ENCODE measurements around the gene B9D2. TPM values are rescaled to one million over a fixed set of nuclear protein-coding genes. Genes with fewer than 3 reads are reported as not detected.
"Not testable (repeated sequence)": the region's sequence is repeated elsewhere in the genome, so short reads cannot be mapped to it uniquely, and the experiment has no call there.

The B9D2 gene
- total RNA-seq, 1 experiment from 2014 or later = 2.6 TPM

- peak; percentile 99 for DNase-seq (ENCODE audit: low read depth, low spot score)
- in situ Hi-C loops (cut with HindIII; ENCODE audit: low pct_unique_long_range_greater_than_20kb, low sequenced_read_pairs) = no loop called here
Measured at GRCh38 chr19:41397086-41398049, 33.4 kb upstream of the B9D2 start, which contains the start of the genes BCKDHA and EXOSC5. Gene BCKDHA, plus strand, starts transcription at chr19:41397818. Its CDS starts 10 bp downstream, at chr19:41397828. Gene EXOSC5, minus strand, starts transcription at chr19:41397359. Its CDS starts 31 bp downstream, at chr19:41397328.

DNA sequence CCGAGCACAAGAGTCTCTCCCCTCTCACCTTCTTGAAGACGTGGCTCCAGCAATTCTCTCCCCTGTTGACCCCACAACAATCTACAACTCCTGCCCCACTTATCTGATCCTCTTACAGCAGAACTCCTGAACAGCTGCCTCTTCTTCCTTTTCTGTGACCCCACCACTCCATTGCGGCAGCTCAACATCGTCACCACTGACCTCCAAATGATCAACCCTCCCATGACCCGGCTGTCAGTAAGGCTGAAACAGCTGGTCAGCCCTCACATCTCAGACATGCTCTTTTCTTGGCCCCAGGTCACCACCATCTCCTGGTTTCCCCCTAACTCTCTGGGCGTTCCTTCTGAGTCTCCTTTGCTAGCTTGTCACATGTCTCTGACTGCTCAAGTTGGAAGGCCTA lies 31.4 kb upstream of the B9D2 start:
- no peak for DNase-seq (ENCODE audit: low read depth, low spot score)
- in situ Hi-C loops (cut with HindIII; ENCODE audit: low pct_unique_long_range_greater_than_20kb, low sequenced_read_pairs) = no loop called here

DNA sequence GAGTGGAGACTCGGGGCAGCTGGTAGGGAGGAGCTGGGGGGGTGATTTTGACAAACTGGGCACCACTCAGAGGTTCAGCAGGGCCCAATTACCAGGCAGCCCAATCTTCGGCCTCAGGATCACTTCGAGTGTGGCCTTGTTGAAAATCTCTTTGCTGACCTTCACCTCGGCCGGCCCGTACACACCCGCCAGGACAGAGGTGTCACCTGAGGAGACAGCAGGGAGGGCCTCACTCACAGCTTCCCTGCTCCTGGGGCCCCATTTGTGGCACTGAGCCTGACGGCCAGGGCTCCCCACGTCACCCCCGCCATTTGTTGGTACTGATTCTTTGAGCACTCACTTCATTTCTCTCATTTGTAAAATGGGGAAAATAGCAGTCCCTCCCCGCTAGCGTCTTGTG lies 28.8 kb upstream of the B9D2 start:
- in situ Hi-C loops (cut with HindIII; ENCODE audit: low pct_unique_long_range_greater_than_20kb, low sequenced_read_pairs) = no loop called here
- DNase-seq (ENCODE audit: low read depth, low spot score) = no peak

- in situ Hi-C loops (cut with HindIII; ENCODE audit: low pct_unique_long_range_greater_than_20kb, low sequenced_read_pairs) = no loop called here
- DNase-seq (ENCODE audit: low read depth, low spot score) = no peak
Measured at GRCh38 chr19:41391618-41392017, 27.7 kb upstream of the B9D2 start.

- in situ Hi-C loops (cut with HindIII; ENCODE audit: low pct_unique_long_range_greater_than_20kb, low sequenced_read_pairs) = no loop called here
- no peak for DNase-seq (ENCODE audit: low read depth, low spot score)
Measured at GRCh38 chr19:41386442-41386841, 22.5 kb upstream of the B9D2 start.

DNA sequence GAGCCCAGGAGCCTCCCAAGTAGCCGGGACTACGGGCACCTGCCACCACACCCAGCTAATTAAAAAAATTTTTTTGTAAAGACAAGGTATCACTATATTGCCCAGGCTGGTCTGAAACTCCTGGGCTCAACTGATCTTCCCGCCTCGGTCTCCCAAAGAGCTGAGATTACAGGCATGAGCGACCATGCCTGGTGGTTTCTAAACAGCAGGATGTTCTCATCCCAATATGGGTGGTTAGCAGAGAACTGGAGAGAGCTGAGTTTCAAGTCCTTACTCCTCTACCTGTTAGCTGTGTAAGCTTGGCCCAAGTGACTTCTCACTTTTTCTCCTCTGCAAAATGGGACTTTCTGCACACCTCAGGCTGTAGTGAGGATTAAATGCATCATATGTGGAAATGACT lies 20.4 kb upstream of the B9D2 start:
- in situ Hi-C loops (cut with HindIII; ENCODE audit: low pct_unique_long_range_greater_than_20kb, low sequenced_read_pairs) = no loop called here

GRCh38 chr19:41381536-41381935 lies 17.6 kb upstream of the B9D2 start:
- DNase-seq (ENCODE audit: low read depth, low spot score); in situ Hi-C loops (cut with HindIII; ENCODE audit: low pct_unique_long_range_greater_than_20kb, low sequenced_read_pairs): not testable (repeated sequence)

More for the DNA sequence above, 20.4 kb upstream of the B9D2 start:
- no peak for DNase-seq (ENCODE audit: low read depth, low spot score)

DNA sequence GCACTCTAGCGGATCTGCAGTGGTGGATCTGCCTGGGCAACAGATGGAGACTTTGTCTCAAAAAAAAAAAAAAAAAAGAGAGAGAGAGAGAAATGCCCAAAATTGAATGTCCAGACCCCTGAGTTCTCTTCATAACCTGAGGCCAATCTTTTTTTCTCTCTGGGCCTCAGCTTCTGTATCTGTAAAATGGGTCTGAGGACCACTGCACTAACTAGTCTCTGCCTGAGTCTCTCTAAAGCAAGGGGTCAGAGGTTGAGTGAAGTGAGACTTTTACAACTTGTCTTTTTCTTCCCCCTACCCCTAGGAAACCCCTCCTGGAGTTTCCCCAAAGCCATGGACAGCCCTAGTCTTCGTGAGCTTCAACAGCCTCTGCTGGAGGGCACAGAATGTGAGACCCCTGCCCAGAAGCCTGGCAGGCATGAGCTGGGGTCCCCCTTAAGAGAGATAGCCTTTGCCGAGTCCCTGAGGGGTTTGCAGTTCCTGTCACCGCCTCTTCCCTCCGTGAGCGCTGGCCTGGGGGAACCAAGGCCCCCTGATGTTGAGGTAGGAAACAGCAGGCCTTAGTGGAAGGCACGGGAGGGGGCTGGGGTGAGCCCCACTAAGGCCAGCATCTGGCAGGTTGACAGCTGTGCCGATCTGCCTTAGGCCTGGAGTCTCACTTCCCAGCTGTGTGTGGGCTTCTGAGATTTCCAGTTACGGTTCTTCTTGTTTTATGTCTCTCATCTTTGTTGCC lies 14.2 kb upstream of the B9D2 start:
- in situ Hi-C loops (cut with HindIII; ENCODE audit: low pct_unique_long_range_greater_than_20kb, low sequenced_read_pairs) = no loop called here
- no peak for DNase-seq (ENCODE audit: low read depth, low spot score)

DNA sequence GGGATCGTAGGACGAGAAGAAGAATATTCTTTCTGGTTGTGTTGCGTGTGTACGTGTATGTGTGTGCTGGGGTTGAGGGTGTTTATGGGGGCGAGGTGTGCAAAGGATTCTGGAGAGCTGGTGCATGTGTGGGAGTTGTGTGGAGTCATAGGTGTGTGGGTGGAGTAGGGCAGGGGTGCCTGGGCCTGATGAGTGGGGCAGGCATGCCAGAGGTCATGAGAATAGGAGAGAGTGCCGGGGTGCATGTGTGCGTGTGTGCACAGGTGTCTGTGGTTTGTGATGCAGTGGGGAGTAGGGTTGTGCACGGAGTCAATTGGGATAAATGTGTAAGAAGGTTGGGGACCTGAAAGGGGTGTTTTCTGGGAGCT lies 13.0 kb upstream of the B9D2 start:
- in situ Hi-C loops (cut with HindIII; ENCODE audit: low pct_unique_long_range_greater_than_20kb, low sequenced_read_pairs) = no loop called here
- DNase-seq (ENCODE audit: low read depth, low spot score) = no peak

DNA sequence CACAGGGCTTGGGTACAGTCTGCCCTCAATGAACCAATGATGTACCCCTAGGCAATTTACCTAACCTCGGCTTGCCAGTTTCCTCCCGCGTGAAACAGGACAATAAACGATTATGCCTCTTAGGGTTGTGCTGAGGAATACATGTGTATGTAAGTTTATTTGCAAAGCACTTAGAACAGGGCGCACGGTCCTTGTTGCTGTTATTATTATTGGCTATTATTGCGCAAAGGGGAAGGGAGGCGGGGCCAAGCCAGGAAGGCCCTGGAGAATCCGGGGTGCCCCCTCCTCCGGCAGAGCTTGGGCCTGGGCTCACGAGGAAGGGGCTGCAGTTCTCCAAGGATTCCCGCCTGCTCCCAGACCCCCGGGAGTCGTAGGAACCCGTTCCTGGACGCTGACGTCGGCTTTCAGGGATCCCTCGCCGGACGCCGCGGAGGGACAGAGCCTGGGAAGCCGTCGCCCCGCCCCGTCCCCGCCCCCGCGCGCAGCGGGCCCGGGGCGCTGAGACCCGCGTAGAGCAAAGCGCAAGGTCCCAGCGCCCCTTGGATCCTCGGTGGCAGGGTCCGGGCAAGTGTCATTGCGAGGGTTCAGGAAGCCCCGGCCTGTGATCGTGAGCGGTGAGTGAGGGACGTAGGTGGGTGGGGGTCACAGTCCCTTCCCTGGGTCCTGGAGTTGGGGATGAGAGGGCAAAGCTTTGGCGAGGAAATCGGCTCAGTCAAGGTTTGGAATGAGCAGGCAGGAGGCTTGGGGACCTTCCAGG lies 12.5 kb upstream of the B9D2 start, which contains the start of gene TMEM91:
TSS of gene TMEM91 (plus strand) at position 293 of the 757 bp plus-strand sequence. CDS start 1,777 bp downstream, outside the sequence.
- in situ Hi-C loops (cut with HindIII; ENCODE audit: low pct_unique_long_range_greater_than_20kb, low sequenced_read_pairs) = no loop called here

GRCh38 chr19:41373993-41374392 lies 10.0 kb upstream of the B9D2 start:
- DNase-seq (ENCODE audit: low read depth, low spot score) = no peak
- in situ Hi-C loops (cut with HindIII; ENCODE audit: low pct_unique_long_range_greater_than_20kb, low sequenced_read_pairs) = no loop called here

More for the DNA sequence above, 12.5 kb upstream of the B9D2 start, which contains the start of gene TMEM91:
- peak; percentile 27 for DNase-seq (ENCODE audit: low read depth, low spot score)

DNA sequence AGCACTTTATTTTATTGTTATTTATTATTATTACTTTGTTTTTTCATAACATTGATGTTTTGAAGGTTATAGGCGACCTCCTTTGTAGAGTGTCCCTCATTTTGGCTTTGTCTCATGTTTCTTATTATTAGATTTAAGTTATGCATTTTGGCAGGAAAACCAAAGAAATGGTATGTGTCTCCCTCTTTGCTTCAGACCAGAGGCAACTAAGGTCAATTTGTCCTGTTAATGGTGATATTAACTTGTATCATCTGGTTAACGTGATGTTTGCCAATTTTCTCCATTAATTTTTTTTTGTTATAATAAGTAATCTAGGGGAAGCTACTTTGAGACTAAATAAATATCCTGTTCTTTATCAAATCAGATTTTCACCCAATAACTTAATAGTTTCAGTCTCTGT lies 8.6 kb upstream of the B9D2 start:
- DNase-seq (ENCODE audit: low read depth, low spot score) = no peak
- in situ Hi-C loops (cut with HindIII; ENCODE audit: low pct_unique_long_range_greater_than_20kb, low sequenced_read_pairs) = no loop called here

DNA sequence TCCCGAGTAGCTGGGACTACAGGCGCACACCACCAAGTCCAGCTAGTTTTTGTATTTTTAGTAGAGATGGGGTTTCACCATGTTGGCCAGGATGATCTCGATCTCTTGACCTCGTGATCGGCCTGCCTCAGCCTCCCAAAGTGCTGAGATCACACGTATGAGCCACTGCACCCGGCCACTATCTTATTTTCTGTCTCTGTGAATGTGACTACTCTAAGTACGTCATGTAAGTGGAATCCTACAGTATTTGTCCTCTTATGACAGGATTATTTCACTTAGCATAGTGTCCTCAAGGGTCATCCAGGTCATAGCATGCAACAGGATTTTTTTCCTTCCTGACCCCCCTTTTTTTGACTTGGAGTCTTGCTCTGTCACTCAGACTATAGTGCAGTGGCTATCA lies 7.6 kb upstream of the B9D2 start:
- in situ Hi-C loops (cut with HindIII; ENCODE audit: low pct_unique_long_range_greater_than_20kb, low sequenced_read_pairs) = no loop called here
- DNase-seq (ENCODE audit: low read depth, low spot score) = no peak

- in situ Hi-C loops (cut with HindIII; ENCODE audit: low pct_unique_long_range_greater_than_20kb, low sequenced_read_pairs); DNase-seq (ENCODE audit: low read depth, low spot score): not testable (repeated sequence)
Measured at GRCh38 chr19:41371119-41371518, 7.2 kb upstream of the B9D2 start.

DNA sequence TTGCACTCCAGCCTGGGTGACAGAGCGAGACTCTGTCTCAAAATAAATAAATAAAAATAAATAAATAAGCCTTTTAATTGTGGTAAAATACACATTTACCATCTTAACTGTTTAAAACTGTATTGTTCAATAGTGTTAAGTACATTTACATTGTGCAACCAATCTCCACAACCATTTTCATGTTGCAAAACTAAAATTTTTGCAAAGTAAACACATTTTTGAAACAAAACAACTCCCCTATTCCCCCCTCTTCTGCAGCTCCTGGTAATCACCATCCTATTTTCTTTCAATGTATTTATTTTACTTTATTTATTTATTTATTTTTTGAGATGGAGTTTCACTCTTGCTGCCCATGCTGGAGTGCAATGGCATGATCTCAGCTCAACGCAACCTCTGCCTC lies 5.8 kb upstream of the B9D2 start:
- DNase-seq (ENCODE audit: low read depth, low spot score) = no peak
- in situ Hi-C loops (cut with HindIII; ENCODE audit: low pct_unique_long_range_greater_than_20kb, low sequenced_read_pairs) = no loop called here

GRCh38 chr19:41367848-41368301 lies 3.9 kb upstream of the B9D2 start:
- in situ Hi-C loops (cut with HindIII; ENCODE audit: low pct_unique_long_range_greater_than_20kb, low sequenced_read_pairs) = no loop called here
- DNase-seq (ENCODE audit: low read depth, low spot score) = no peak

DNA sequence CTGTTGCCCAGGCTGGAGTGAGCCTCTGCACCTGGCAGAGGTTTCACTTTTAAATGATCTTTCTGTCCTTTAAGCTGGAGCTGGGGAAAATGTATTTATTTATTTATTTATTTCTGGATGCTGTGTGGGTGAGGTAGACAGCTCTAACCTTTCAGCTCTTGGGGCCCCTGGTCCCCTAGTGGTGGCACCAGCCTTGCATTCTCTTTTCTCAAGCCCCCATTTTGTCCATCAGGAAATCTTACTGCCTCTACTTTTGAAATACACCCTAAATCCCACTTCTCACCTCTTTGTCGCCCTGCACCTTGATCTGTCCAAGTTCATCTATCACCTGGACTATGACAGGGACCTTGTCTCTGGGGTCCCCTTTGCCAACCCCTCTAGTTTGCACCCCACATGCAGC lies 2.1 kb upstream of the B9D2 start:
- in situ Hi-C loops (cut with HindIII; ENCODE audit: low pct_unique_long_range_greater_than_20kb, low sequenced_read_pairs) = no loop called here
- no peak for DNase-seq (ENCODE audit: low read depth, low spot score)

Measured in SK-MEL-5 (cell line).